ENCODE measurements around the gene TAS2R16. TPM values are rescaled to one million over a fixed set of nuclear protein-coding genes. Genes with fewer than 3 reads are reported as not detected.
"Not testable (repeated sequence)": the region's sequence is repeated elsewhere in the genome, so short reads cannot be mapped to it uniquely, and the experiment has no call there.

Gene TAS2R16
- total RNA-seq, 2 donors from 2014 or later: not detected

DNA sequence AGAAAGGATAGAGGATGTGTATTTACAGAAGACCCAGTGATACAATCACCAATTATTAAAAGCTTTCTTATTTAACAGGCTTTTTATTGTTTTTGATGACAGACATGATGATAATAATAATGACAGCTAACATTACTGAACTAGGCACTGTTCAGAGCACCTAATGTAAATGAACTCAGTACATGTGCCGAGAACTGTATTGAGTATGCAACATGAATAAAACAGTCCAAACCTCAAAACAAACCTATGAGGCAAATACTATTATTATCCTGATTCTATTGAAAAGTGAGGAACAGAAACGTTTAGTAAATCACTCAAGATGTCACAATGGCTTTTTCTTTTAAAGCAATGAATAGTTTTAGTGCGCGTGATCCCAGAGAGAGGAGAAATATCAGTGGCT is 27.1 kb downstream of the TAS2R16 start:
- no peaks in the 10 kb centered on the region for H3K4me1 ChIP-seq (ENCODE audit: control insufficient read depth in 1 of 2, low read depth in 2 of 2)
- no peak for DNase-seq (ENCODE audit: low spot score)
- no peak overlapping the region for H3K4me3 ChIP-seq
- H3K27me3 ChIP-seq (replicated peaks; ENCODE audit: insufficient read depth): no peaks in the 10 kb centered on the region
- no peaks in the 10 kb centered on the region for H3K9me3 ChIP-seq
- no peak for ATAC-seq (ENCODE audit: insufficient number of reproducible peaks, low FRiP score, low read depth)
- no peak overlapping the region for H3K27ac ChIP-seq
- H3K36me3 ChIP-seq: no peaks in the 10 kb centered on the region
- TF ChIP-seq, protein P1, sequence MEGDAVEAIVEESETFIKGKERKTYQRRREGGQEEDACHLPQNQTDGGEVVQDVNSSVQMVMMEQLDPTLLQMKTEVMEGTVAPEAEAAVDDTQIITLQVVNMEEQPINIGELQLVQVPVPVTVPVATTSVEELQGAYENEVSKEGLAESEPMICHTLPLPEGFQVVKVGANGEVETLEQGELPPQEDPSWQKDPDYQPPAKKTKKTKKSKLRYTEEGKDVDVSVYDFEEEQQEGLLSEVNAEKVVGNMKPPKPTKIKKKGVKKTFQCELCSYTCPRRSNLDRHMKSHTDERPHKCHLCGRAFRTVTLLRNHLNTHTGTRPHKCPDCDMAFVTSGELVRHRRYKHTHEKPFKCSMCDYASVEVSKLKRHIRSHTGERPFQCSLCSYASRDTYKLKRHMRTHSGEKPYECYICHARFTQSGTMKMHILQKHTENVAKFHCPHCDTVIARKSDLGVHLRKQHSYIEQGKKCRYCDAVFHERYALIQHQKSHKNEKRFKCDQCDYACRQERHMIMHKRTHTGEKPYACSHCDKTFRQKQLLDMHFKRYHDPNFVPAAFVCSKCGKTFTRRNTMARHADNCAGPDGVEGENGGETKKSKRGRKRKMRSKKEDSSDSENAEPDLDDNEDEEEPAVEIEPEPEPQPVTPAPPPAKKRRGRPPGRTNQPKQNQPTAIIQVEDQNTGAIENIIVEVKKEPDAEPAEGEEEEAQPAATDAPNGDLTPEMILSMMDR (IDR thresholded peaks at IDR 0.05): no peak

DNA sequence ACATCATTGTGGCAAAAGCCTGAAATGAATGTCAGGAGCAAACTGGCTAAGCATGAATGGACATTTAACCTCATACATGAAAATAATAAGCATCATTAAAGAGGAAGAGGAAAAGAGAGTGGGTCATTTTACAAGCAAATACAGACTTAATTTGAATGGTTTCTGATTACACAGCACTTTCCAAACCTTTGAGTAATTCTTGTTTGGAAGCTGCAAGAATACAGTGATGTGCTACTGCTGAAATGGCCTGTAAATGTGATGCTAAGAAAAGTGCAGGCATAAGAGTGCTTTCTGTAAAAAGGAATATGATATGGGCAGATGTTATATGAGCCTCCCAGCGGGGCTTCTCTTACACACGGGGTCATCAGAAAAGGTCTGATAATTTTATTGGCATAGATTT is 30.2 kb downstream of the TAS2R16 start:
- ATAC-seq (ENCODE audit: insufficient number of reproducible peaks, low FRiP score, low read depth): no peak
- H3K9me3 ChIP-seq: no peaks in the 10 kb centered on the region
- no peak for DNase-seq (ENCODE audit: low spot score)
- H3K27me3 ChIP-seq (replicated peaks; ENCODE audit: insufficient read depth): no peaks in the 10 kb centered on the region
- H3K4me3 ChIP-seq: no peak overlapping the region
- TF ChIP-seq, protein P1 (IDR thresholded peaks at IDR 0.05): no peak
- no peaks in the 10 kb centered on the region for H3K36me3 ChIP-seq
- no peaks in the 10 kb centered on the region for H3K4me1 ChIP-seq (ENCODE audit: control insufficient read depth in 1 of 2, low read depth in 2 of 2)
- H3K27ac ChIP-seq: no peak overlapping the region

DNA sequence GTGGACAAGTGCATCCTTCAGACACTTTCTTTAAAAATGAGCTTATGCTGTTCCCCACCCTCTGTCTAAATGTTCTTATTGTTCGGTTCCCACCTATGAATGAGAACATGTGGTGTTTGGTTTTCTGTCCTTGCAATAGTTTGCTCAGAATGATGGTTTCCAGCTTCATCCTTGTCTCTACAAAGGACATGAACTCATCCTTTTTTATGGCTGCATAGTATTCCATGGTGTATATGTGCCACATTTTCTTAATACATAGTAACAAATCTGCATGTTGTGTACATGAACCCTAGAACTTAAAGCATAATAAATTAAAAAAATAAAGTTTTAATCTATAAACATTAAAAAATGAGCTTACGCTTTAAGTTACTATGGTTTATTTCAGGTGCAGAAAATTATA is 41.8 kb downstream of the TAS2R16 start:
- DNase-seq (ENCODE audit: low spot score); H3K4me1 ChIP-seq (ENCODE audit: control insufficient read depth in 1 of 2, low read depth in 2 of 2); H3K36me3 ChIP-seq; H3K4me3 ChIP-seq; H3K27ac ChIP-seq; H3K9me3 ChIP-seq; H3K27me3 ChIP-seq (replicated peaks; ENCODE audit: insufficient read depth); ATAC-seq (ENCODE audit: insufficient number of reproducible peaks, low FRiP score, low read depth): not testable (repeated sequence)

DNA sequence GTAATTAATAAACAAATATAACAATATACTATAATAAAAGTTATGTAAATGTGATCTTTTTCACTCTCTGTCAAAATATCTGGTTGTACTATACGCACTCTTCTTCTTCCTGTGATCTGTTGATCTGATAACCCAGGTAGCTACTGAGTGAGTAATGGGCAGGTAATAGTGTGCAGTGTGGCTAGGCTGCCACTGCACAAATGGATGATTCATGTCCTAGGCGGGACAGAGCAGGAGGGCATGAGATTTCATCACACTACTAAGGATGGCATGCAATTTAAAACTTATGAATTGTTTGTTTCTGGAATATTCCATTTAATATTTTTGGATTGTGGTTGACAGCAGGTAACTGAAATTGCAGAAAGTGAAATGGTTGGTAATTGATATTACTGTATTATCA is 44.5 kb downstream of the TAS2R16 start:
- Histone ChIP-seq H3K27ac (no peak overlapping the region), H3K27me3 (replicated peaks; ENCODE audit: insufficient read depth) (no peaks in the 10 kb centered on the region), H3K36me3 (no peaks in the 10 kb centered on the region), H3K4me3 (no peak overlapping the region), H3K9me3 (no peaks in the 10 kb centered on the region), H3K4me1 (ENCODE audit: control insufficient read depth in 1 of 2, low read depth in 2 of 2) (no peaks in the 10 kb centered on the region)
- TF ChIP-seq, protein P1 (IDR thresholded peaks at IDR 0.05): no peak
- ATAC-seq (ENCODE audit: insufficient number of reproducible peaks, low FRiP score, low read depth) (no peak), DNase-seq (ENCODE audit: low spot score) (no peak)

DNA sequence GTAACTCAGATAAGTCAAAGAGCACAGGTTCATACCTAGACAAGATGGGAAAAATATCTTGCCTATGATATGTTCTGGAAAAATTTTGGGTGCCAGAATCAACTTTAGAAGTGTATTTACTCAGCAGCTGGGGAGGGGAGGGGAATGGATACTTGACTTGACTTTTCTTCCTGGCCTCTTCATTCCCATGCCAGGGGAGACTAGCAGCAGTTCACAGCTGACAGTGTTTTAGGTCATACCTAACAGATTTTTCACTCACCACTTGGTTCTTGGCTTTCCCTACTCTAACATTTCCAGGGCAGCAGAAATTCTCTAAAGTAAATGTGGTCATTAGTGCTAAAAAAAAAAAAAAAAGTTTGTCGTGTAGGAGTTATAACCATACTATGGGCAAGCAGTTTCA is 46.3 kb downstream of the TAS2R16 start:
- H3K4me3 ChIP-seq: no peak overlapping the region
- H3K9me3 ChIP-seq: no peaks in the 10 kb centered on the region
- H3K36me3 ChIP-seq: no peaks in the 10 kb centered on the region
- no peak overlapping the region for H3K27ac ChIP-seq
- TF ChIP-seq, protein P1 (IDR thresholded peaks at IDR 0.05): no peak
- DNase-seq (ENCODE audit: low spot score): no peak
- H3K27me3 ChIP-seq (replicated peaks; ENCODE audit: insufficient read depth): no peaks in the 10 kb centered on the region
- no peaks in the 10 kb centered on the region for H3K4me1 ChIP-seq (ENCODE audit: control insufficient read depth in 1 of 2, low read depth in 2 of 2)
- no peak for ATAC-seq (ENCODE audit: insufficient number of reproducible peaks, low FRiP score, low read depth)

Other genes with a start within 250 kb of the TAS2R16 start
- gene CADPS2, start 109.2 kb downstream of the TAS2R16 start, total RNA-seq: 10 to 100 TPM; 16.4 to 32.5 TPM
- gene SLC13A1, start 204.3 kb upstream of the TAS2R16 start, total RNA-seq: not detected